K562 (cell line): ENCODE measurements around the gene IGF1R. TPM values are rescaled to one million over a fixed set of nuclear protein-coding genes. Genes with fewer than 3 reads are reported as not detected.

ENCODE experiments used
- CHD1 ChIP-seq: fragments of 200-600 bp; sonication (generic); IDR thresholded peaks from one replicate; pipeline ENCODE4 v1.6.1; 2012; ENCODE audit warnings: mild to moderate bottlenecking, moderate library complexity, low read length, inconsistent platforms
- ELK1 ChIP-seq: sonication (generic); formaldehyde crosslinking; IDR thresholded peaks from 2 replicates; pipeline ENCODE4 v1.8.1; 2022; ENCODE audit warnings: missing genetic modification reagents
- GMEB1 ChIP-seq: fragments of 250-450 bp; sonication (Bioruptor Pico); IDR thresholded peaks from 2 replicates; pipeline ENCODE4 v1.4.0; 2020; ENCODE audit warnings: mild to moderate bottlenecking
- MIER1 ChIP-seq: fragments of 450-650 bp; IDR thresholded peaks from 2 replicates; pipeline ENCODE4 v1.6.1; 2016; ENCODE audit warnings: antibody characterized with exemption, mild to moderate bottlenecking, low read depth
- NCOR1 ChIP-seq: fragments of 450-650 bp; IDR thresholded peaks from 2 replicates; pipeline ENCODE4 v1.6.1; 2016; ENCODE audit warnings: mild to moderate bottlenecking, moderate library complexity
- SNRNP70 ChIP-seq: fragments of 200-400 bp; formaldehyde crosslinking; optimal IDR thresholded peaks from 2 replicates; pipeline ENCODE3; 2017; ENCODE audit warnings: low read depth, low read length
- TARDBP ChIP-seq: fragments of 450-650 bp; IDR thresholded peaks from 2 replicates; pipeline ENCODE4 v1.6.1; 2016
- XRCC3 ChIP-seq: fragments of 450-650 bp; IDR thresholded peaks from 2 replicates; pipeline ENCODE4 v1.6.1; 2017; ENCODE audit warnings: mild to moderate bottlenecking, moderate library complexity
- ZNF444 ChIP-seq: fragments of 250-450 bp; sonication (Bioruptor Pico); IDR thresholded peaks from 2 replicates; pipeline ENCODE4 v1.4.0; 2020; ENCODE audit warnings: mild to moderate bottlenecking, moderate library complexity
- polyA plus RNA-seq, 8 experiments: library from polyadenylated mRNA; depleted of rRNA in 4 of 8; stranded (reverse) in 5 of 8; unstranded in 3 of 8; fragments of >200 nt; fragmentation: Nextera tagmentation in 2 of 8; fragmentation: Illumina TruSeq in 1 of 8; extraction: Ambion mirVana in 2 of 8; extraction: Trizol in 1 of 8; gene quantifications; 2 replicates each; pipeline versions ENCODE4 v1.2.1 to v1.2.3, GENCODE V29; 2011 to 2014; ENCODE audit warnings: inconsistent platforms in 1 of 8, missing spikeins in 1 of 8
- total RNA-seq, 7 experiments: library from RNA; depleted of rRNA in 6 of 7; stranded (reverse); fragments of >200 nt in 6 of 7; fragmentation: Illumina TruSeq in 2 of 7; extraction: Trizol in 2 of 7; gene quantifications; 2 replicates each; pipeline versions ENCODE4 v1.2.1 to v1.2.3, GENCODE V29; 2011 to 2021; ENCODE audit warnings: low replicate concordance in 1 of 7
- TF ChIP-seq, protein P1 (sequence below): fragments of 200-800 bp; sonication (Bioruptor generic); IDR thresholded peaks from 2 replicates; pipeline ENCODE4 v1.6.1; 2017; ENCODE audit warnings: missing genetic modification characterization, missing compliant biosample characterization
- TF ChIP-seq, protein P2 (sequence below): fragments of 450-650 bp; IDR thresholded peaks from 2 replicates; pipeline ENCODE4 v1.6.1; 2017; ENCODE audit warnings: mild to moderate bottlenecking, moderate library complexity
- TF ChIP-seq, protein P3 (sequence below): fragments of 450-650 bp; IDR thresholded peaks from 2 replicates; pipeline ENCODE4 v1.7.0; 2016; ENCODE audit warnings: borderline replicate concordance

Gene IGF1R
- total and polyA plus RNA-seq, 9 of the 15 experiments (the other 6 are each of a cell fraction or from before 2014, with no cell fraction given) = 0.35 to 8.0 (median 1.6) TPM

DNA sequence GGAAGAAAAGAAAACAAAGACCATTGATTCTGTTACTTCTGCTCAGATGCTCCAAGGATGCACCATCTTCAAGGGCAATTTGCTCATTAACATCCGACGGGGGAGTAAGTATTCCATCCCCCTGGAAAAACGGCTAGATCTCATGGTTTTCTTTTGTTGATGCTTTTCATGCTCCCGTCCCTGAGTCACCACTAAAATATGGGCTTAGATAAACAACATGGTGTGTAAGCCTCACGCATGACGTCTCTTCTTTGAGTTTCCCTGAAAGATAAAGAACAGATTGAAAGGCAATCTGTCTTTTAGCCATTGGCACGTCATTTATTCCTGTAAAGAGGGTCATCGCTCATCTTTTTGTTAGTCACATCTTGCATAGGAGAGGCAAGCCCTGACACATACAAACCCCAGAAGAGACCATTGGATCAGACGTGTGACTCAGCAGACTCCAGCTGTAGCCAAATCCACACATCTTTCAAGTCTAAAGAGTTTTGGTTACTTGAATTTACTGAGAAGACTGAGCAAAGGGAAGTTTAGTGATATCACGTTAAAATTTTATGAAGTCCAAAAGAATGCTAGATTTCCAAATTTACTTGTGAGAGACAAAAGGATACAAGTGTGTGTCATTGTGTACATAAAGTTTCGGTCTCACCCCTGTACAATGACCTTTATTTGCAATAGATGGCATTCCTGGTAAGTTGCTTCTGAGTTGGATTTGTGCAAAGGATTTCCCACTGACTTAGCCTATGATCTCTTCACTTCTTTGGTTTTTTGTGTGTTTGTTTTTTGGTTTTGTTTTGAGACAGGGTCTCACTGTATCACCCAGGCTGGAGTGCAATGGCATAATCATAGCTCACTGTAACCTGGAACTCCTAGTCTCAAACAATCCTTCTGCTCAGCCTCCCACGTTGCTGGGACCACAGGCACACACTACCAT lies 248.7 kb downstream of the IGF1R start (continued):
- TF ChIP-seq XRCC3 (no peak), TARDBP (no peak), MIER1 (no peak), NCOR1 (peak; percentile 12; the same call in 1 of the 2 replicates), ELK1 (no peak), CHD1 (no peak), SNRNP70 (no peak), ZNF444 (CRISPR knock-in tag) (no peak), GMEB1 (CRISPR knock-in tag) (no peak)
- TF ChIP-seq, protein P1, sequence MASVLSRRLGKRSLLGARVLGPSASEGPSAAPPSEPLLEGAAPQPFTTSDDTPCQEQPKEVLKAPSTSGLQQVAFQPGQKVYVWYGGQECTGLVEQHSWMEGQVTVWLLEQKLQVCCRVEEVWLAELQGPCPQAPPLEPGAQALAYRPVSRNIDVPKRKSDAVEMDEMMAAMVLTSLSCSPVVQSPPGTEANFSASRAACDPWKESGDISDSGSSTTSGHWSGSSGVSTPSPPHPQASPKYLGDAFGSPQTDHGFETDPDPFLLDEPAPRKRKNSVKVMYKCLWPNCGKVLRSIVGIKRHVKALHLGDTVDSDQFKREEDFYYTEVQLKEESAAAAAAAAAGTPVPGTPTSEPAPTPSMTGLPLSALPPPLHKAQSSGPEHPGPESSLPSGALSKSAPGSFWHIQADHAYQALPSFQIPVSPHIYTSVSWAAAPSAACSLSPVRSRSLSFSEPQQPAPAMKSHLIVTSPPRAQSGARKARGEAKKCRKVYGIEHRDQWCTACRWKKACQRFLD (CRISPR knock-in tag) = no peak
- TF ChIP-seq, protein P2, sequence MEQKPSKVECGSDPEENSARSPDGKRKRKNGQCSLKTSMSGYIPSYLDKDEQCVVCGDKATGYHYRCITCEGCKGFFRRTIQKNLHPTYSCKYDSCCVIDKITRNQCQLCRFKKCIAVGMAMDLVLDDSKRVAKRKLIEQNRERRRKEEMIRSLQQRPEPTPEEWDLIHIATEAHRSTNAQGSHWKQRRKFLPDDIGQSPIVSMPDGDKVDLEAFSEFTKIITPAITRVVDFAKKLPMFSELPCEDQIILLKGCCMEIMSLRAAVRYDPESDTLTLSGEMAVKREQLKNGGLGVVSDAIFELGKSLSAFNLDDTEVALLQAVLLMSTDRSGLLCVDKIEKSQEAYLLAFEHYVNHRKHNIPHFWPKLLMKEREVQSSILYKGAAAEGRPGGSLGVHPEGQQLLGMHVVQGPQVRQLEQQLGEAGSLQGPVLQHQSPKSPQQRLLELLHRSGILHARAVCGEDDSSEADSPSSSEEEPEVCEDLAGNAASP = no peak
- TF ChIP-seq, protein P3, sequence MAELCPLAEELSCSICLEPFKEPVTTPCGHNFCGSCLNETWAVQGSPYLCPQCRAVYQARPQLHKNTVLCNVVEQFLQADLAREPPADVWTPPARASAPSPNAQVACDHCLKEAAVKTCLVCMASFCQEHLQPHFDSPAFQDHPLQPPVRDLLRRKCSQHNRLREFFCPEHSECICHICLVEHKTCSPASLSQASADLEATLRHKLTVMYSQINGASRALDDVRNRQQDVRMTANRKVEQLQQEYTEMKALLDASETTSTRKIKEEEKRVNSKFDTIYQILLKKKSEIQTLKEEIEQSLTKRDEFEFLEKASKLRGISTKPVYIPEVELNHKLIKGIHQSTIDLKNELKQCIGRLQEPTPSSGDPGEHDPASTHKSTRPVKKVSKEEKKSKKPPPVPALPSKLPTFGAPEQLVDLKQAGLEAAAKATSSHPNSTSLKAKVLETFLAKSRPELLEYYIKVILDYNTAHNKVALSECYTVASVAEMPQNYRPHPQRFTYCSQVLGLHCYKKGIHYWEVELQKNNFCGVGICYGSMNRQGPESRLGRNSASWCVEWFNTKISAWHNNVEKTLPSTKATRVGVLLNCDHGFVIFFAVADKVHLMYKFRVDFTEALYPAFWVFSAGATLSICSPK = no peak
- TF ChIP-seq, all 486 proteins: peak for 44
